CD4-positive, alpha-beta T cell treated with Interleukin-10 for 1 hour (primary cell): ENCODE results near the gene YIF1B.

Source experiments
- DNase-seq: peaks from one replicate; pipeline ENCODE4 v3.0.0-alpha.2; 2020

The YIF1B gene

DNA sequence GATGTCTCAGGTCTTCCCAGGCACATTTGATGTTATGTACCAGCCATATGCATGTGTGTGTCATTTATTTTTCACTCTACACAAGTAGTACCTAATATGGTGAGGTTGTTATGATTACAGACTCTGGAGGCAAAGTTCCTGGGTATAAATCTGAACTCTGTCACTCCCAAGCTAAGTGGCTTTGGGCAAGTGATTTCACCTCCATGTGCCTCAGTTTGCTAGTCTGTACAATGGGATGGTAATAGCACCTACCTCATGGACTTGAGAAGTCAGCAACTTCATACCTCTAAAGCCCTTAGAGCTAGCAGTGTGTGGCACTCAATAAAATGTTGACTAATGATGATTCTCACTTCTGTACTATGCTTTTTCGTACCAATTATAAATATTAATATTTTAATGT is 16.0 kb upstream of the YIF1B start:
- no peak for DNase-seq

DNA sequence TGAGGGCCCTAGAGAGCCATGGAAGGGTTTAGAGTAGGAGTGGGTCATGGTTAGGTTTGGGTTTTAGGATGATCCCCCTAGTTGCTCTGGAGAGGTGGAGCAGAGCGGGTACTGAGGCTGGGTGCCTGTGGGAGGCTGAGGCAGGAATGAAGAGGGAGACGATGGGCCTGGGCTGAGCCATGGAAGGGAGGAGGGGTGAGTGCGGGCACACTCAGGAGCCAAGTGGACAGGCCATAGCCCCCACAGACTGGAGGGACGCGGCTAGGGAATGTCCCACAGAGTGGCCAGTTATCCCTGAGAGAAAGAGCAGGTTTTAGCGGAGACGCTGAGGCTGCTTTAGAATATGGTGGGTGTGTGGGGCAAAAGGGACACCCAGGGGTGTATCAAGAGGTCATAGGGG is 13.9 kb upstream of the YIF1B start:
- DNase-seq, result no peak

DNA sequence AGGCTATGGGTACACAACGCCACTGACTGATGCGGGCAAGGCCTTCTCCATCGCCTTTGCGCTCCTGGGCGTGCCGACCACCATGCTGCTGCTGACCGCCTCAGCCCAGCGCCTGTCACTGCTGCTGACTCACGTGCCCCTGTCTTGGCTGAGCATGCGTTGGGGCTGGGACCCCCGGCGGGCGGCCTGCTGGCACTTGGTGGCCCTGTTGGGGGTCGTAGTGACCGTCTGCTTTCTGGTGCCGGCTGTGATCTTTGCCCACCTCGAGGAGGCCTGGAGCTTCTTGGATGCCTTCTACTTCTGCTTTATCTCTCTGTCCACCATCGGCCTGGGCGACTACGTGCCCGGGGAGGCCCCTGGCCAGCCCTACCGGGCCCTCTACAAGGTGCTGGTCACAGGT is 10.8 kb upstream of the YIF1B start:
- DNase-seq, result no peak

DNA sequence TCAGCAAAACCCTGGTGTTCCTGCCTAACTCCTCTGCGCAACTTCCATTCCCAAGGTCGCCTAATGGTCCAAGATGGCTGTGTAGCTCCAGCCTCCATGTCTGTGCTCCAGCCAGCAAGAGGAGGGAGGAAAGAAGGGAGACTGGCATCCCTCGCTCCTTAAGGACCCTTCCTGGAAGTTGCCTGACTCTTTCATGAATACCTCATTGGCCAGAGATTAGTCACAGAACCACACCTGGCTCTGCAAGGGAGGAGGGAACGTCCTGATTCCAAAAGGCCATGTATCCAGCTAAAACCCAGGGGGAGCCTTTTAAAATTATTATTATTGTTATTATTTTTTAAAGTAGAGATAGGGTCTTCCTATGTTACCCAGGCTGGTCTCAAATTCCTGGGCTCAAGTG is 8.7 kb upstream of the YIF1B start:
- DNase-seq, result no peak

DNA sequence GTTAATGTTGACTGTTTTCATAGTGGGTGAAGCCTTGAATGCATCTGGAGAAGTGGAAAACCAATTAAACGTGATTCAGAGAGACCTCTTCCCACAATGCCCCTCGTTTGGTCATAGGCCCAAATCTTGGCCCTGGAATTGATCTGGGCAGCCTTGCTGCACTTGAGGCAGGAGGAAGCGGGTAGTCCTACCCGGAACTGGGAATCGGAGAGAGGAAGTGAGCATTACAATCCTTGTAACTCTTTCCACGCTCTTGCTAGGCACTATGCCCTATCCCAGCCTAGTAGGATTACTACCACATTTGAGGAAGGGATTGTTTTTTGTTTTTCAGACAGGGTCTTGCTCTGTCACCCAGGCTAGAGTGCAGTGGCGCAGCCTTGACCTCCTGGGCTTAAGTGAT is 7.5 kb upstream of the YIF1B start:
- no peak for DNase-seq

DNA sequence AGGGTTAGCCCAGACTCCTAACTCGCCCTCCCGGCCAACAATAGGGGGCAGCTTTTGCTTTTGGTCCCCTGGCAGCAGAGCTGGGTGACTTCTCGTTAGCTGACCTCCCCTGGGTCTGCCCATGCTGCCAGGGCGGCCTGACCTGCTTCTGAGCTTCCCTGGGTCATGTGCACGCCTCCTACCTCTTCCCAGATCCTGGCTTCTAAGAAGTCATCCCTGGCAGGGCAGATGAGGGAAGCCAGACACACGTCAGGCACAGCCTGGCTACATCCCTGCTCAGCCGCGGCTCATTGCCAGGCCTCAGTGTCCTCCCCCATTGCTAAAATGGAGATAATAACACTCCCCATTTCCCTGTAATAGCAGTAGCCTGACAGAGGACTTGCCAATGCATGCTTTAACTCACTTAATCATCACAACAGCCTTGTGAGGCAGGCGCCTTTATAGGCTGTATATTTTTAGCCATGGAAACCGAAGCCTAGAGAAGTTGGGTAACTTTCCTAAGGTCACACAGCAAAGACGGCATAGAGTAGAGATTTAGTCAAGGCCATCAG is 6.0 kb upstream of the YIF1B start:
- DNase-seq, result no peak

DNA sequence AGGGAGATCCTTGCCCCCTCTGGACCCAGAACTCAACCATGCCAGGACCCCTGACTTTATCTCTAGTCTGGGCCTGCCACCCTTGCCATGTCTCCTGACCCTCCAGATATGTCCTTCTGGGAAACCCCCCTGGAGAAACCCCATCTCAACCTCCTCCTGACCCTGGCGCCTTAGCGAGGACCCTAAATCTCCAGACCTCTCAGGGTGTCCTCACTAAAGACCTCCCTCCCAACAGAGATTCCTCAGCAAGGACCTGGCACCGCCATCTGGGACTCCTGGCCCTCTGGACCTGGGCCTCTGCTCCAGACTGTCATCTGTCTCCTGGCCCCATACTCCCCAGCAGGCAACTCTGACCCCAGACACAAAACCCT is 5.2 kb upstream of the YIF1B start:
- no peak for DNase-seq

DNA sequence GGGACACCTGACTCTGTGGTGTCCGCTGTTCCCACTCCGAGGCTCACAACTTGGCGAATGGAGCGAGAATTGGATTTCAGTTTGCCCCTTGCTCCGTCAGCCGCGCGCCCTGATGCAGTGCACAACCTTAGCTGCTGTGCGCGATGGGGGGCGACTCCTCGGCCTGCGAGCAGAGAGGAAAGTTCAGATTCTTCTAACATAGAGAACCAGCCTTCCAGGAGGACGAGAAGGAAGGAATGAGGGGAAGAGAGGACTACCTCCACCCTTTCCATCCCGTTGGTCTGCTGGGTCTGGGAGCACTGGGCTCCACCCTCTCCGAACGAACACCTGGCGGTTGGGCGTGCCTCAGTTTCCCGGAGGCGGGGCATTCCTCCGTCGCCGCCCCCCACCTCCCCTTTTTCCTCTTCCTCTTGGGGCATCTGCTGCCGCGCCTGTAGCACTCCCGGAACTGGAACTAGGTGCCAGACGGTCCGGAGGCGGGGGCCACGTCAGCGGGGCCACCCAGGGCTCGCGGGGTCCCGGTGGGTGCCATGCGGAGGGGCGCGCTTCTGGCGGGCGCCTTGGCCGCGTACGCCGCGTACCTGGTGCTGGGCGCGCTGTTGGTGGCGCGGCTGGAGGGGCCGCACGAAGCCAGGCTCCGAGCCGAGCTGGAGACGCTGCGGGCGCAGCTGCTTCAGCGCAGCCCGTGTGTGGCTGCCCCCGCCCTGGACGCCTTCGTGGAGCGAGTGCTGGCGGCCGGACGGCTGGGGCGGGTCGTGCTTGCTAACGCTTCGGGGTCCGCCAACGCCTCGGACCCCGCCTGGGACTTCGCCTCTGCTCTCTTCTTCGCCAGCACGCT is 3.9 kb upstream of the YIF1B start, which contains the start of gene KCNK6:
Gene KCNK6 (plus strand): TSS at position 425 of the 838 bp plus-strand sequence. CDS start 106 bp downstream, at position 531.
- peak; percentile 54 for DNase-seq

DNA sequence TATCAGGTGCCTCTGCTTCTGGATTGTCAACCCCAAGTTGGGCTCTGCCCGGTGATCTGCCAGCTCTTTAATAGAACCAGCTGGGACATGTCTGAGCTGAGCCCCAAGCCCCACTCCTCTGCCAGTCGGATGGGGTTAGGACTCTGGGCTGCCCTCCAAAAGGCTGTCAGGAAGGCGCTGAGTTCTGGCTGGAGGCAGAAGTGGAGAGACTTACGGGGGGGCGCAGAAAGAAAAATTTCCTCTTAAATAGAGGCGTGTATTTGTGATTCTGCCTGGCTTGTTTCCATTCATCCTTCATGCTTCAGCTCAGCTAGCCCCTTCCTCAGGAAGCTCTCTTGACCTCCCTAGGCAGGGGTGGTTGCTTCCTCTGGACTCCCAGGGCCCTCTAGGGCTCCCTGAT is 2.9 kb upstream of the YIF1B start:
- DNase-seq, result no peak

DNA sequence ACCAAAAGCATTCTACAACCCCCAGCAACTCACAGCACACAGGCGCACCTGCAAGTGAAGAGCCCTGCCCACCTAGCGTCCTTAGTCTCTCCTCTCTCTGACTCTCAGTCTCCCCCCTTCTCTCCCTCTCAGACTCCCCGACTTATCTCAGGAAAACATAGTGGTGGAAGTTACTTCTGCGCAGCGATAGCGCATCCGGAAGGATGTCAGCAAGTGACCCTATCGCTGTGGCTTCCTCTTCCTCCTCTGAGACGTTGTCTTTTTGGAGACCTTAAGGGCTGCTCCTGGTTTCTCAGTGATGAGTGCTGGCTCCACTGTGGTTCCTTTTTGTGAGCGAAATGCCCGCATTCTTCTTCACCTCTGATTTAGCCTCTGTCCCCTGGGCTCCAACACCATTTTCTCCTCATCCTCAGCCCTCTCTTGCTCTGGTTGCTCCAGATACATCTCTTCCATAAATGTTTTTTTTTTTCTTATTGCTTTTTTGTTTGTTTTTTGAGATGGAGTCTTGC is 1.4 kb upstream of the YIF1B start:
- peak; percentile 52 for DNase-seq

DNA sequence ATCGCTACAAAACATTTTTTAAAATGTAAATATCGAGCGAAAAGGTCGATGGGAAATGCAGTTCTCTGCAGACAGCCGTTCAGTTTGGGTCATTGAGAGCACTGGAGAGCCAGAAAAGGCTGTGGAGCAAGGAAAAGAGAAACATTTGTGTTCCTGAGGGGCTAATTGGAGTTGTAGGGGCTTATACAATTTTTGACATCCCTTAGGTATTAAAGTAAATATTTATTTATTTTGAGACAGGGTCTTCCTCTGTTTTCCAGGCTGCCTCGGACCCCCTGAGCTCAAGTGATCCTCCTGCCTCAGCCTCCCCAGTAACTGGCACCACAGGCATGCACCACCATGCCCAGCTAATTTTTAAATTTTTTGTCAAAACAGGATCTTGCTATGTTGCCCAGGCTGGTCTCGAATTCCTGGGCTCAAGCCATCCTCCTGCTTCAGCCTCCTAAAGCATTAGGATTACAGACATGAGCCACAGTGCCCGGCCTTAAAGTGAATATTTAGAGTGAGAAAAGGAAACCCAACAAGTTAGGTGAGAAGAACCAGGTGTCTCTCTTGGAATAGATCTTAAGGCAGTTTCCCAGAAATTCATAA is 825 bp upstream of the YIF1B start:
- DNase-seq, result no peak

DNA sequence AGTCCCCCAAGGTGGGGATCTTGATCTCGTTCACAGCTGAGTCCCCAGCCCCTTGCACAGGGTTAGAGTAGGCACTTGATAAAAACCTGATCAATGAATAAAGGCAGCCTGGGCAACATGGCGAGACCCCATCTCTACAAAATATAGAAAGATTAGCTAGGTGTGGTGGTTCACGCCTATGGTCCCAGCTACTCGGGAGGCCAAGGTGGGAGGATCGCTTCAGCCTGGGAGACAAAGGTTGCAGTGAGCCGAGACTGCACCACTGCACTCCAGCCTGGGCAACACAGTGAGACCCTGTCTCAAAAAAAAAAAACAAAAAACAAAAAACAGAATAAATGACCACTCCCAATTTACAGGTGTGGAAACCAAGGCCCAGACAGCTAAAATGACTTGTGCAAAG is 4.8 kb downstream of the YIF1B start:
- no peak for DNase-seq

DNA sequence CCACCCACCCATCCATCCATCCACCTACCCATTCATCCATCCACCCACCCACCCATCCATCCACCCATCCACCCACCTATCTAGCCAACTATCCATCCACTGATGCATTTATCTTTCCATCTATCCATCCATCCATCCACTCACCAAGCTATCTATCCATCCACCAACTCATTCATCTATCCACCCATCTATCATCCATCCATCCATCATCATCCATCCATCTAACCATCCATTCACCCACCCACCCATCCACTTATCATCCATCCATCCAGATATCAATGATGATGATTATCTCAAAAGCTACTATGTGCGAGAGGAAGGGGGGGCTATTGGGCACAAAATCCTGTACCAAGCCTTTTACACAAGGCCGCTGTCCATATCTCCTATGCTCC is 5.5 kb downstream of the YIF1B start:
- DNase-seq, result no peak

DNA sequence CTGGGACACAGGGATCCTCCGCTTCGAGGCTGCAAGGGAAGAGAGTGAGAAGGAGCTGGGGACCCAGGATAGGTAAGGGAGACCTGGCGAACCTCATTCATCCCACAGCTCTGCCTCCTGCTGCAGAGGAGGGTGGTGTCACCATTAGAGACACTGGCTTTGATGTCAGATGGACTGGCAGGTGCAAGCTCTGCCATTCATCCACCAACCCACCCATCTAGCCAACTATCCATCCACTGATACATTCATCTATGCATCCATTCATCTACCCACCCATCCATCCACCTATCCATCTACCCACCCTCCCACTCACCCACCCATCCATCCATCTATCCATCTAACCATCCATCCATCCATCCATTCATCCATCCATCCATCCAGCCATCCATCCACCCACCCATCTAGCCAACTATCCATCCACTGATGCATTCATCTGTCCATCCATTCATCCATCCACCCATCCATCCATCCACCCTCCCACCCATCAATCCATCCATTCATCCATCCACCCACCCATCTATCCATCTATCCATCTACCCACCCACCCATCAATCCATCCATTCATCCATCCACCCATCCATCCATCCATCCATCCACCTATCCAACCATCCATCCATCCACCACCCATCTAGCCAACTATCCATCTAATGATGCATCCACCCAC is 6.0 kb downstream of the YIF1B start:
- no peak for DNase-seq

DNA sequence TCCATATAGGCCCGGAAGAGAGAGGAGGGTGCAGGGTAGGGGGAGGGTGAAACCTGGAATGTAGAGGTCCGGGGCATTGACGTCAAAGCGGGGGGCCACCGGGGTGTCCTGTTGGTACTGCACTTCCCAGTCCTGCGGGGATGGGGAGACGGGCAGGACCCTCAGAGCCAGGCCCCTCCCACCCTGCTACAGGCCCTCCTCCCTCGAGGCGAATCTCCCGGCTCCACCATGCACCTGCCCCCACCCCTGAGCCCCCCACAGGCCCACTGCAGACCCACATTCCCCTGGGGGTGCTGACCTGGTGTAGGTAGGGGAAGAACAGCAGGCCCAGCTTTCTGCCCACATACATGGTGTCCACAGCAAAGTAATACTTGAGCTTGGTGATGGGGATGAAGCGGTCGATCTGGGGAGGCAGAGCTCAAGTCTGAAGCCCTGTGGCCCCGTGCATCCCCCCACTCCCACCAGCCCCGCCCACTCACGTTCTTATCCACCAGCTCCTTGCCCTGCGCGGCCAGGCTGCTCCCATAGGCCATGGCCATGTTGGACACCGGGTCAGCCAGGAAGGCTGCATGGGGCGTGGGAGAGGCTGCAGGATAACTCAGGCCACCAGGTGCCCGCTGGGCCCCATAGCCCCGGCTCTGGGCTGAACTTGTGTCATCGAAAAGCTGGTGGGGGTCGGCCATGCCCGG is 6.7 kb downstream of the YIF1B start:
- no peak for DNase-seq

DNA sequence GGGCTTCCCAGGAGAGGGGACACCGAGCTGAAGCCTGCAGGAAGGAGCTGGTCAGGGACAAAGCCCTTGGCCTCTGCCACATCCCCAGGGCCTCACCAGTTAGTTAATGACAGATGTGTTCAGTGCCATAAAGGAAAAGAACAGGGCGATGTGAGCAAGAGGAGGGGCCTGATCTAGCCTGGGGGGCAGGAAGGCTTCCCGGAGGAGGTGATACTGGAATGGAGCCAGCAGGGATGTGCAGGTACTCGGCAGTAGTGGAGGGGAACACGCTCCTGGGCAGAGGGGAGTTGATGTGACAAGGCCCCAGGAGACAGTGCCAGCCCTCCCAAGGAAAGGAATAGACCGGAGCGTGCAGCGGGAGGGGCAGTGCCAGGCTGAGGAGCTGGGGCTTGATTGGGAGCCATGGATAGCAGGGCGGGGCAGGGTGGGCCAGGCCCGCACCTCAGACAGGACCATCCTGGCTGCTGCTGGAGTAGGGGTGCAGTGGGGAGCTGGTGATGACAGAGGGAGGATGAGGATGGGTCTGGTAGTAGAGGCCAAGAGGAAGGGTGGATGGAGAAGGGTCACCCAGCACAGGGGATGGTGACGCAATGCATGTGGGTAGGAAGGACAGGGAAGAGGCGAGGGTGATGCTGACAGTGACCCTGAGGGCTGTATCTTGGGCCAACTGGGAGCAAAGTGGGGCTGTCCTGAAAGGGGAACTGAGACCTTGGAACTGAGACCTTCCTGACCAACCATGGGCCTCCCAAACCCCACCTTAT is 7.6 kb downstream of the YIF1B start:
- DNase-seq, result no peak

DNA sequence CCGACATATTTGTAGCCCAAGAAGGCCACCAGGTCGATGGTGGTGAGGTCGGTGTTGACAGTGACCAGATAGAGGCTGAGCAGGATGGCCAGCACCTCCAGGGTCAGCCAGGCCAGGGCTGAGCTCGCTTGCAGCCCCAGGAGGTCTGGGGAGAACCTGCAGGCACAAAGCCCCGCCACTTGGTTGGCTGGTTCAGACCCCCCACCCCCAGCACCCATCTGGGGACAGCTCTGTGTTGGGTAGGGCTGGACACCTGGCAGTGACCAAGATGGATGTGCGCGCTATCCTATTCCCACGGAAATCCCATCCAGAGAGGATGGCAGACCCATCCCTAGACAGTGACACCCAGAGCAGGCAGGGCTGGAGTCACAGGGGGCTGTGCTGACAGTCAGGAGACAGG is 8.2 kb downstream of the YIF1B start:
- DNase-seq, result no peak

DNA sequence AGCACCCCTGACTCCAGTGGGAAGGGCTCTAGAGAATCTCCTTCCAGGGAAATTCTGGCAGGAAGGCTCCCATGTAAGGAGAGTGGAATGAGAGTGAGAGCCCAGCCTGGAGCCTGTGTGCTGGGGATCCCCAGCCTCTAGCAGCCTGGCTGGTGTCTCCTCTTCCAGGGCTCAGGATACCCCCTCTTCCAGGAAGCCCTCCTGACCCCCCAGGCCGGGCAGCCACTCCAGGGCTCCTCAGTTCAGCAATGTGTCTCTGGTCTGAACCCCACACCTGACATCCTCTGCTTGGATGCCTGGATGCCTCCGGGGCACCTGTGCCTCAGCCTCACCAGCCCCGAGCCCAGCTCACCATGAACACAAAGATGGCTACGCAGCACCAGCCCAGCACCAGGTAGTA is 8.7 kb downstream of the YIF1B start:
- no peak for DNase-seq

DNA sequence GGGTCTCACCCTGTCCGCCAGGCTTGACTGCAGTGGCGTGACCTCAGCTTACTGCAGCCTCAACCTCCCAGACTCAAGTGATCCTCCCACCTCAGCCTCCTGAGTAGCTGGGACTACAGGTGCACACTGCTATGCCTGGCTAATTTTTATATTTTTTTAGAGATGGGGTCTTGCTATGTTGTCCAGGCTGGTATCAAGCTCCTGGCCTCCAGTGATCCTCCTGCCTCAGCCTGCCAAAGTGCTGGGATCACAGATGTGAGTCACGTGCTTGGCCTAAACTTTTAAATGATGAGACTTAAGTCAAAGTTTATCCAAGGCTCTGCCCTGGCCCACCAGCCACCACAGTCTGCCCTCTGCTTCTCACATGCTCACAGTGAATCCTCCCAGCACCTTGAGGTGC is 9.5 kb downstream of the YIF1B start:
- no peak for DNase-seq

DNA sequence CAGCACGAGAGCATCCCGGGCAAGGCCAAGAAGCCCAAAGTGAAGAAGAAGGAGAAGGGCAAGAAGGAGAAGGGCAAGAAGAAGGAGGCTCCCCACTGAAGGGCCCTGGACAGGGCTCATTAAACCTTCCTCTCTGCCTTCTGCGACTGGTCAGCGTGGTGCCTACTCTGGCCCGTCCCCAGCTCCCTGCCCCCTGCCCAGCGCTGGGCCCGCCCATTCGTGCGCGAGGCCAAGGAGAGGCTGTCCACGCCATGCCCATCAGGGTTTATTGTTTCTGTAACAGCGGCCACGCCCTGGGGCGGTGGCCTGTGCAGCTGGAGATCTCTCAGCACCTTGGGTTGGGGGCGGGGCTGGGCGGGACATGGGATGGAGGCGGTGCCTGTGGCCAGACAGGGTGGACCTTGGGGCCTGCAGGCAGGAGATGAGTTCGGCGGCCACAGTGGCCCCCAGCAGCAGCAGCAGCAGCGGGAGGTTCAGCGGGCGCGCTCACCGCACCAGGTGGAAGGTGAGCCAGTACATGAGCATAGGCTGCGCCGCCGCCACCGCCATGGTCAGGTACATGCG is 10.8 kb downstream of the YIF1B start:
- DNase-seq, result no peak

DNA sequence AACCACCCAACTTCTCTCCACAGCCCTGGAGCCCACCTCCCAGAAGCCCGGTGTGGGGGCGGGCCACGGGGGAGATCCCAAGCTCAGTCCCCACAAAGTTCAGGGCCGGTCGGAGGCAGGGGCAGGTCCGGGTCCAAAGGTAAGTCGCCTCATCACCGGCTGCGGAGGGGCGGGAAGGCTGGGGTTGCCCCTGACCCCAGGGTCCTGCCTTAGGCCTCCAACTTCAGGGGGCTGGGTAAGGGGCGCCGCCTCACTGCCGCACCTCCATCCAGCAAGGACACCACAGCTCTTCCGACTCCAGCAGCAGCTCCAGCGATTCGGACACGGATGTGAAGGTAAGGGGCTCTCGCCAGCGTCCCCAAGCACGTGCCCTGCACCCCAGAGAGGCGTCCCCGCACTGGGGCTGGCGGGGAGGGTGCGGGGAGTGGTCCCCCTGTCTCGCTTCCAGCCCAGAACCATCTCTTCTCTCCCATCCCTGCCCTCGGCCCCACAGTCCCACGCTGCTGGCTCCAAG is 11.3 kb downstream of the YIF1B start:
- DNase-seq, result no peak
